ENCODE measurements around the gene YDJC.
"Not testable (repeated sequence)": the region's sequence is repeated elsewhere in the genome, so short reads cannot be mapped to it uniquely, and the experiment has no call there.

YDJC gene

GRCh38 chr22:21631025-21631424, 1.2 kb upstream of the YDJC start:
- no peak for DNase-seq

GRCh38 chr22:21628386-21629254, 1.2 kb downstream of the YDJC start:
- no peak for DNase-seq

GRCh38 chr22:21626735-21627469, 2.9 kb downstream of the YDJC start:
- DNase-seq = no peak

- DNase-seq = no peak
These were observed 3.6 kb downstream of the YDJC start for GRCh38 chr22:21626073-21626734.

- DNase-seq = no peak
These were observed 4.7 kb downstream of the YDJC start for GRCh38 chr22:21624880-21625791.

GRCh38 chr22:21624120-21624879, 5.5 kb downstream of the YDJC start:
- no peak for DNase-seq

- no peak for DNase-seq
These were observed 6.2 kb downstream of the YDJC start for GRCh38 chr22:21623648-21623970.

- no peak for DNase-seq
These were observed 6.7 kb downstream of the YDJC start for GRCh38 chr22:21622919-21623647.

- no peak for DNase-seq
These were observed 7.6 kb downstream of the YDJC start for GRCh38 chr22:21622011-21622918.

- DNase-seq = no peak
These were observed 8.8 kb downstream of the YDJC start for GRCh38 chr22:21621025-21621424.

GRCh38 chr22:21617337-21617736, 12.5 kb downstream of the YDJC start:
- not testable (repeated sequence) for DNase-seq

- no peak for DNase-seq
These were observed 14.1 kb downstream of the YDJC start for GRCh38 chr22:21615731-21616130.

GRCh38 chr22:21613553-21614233, 16.1 kb downstream of the YDJC start:
- DNase-seq = no peak

- no peak for DNase-seq
These were observed 17.0 kb downstream of the YDJC start for GRCh38 chr22:21612858-21613257.

GRCh38 chr22:21611210-21611977, 18.4 kb downstream of the YDJC start:
- no peak for DNase-seq

GRCh38 chr22:21609556-21610157, 20.2 kb downstream of the YDJC start:
- DNase-seq = not testable (repeated sequence)

GRCh38 chr22:21606775-21607174, 23.0 kb downstream of the YDJC start:
- no peak for DNase-seq
